Left lung (tissue), 10 donors: ENCODE results near the gene GFER. TPM values are rescaled to one million over a fixed set of nuclear protein-coding genes. Genes with fewer than 3 reads are reported as not detected.
"Not testable (repeated sequence)": the region's sequence is repeated elsewhere in the genome, so short reads cannot be mapped to it uniquely, and the experiment has no call there.

Experiments used
- ATAC-seq: fragments of 200-7000 bp; cut with Tn5 transposase; one replicate; pipeline ENCODE4 v1.9.1; 2020; ENCODE audit warnings: moderate library complexity
- DNase-seq, 4 donors: peaks; one replicate each; pipeline ENCODE4 v3.0.0-alpha.2; 2013 to 2020
- H3K27ac ChIP-seq, 2 donors: fragments of 200-600 bp; sonication (generic) in 1 of 2; one replicate each; pipeline versions ENCODE4 v1.5.0 to v1.8.0; 2020 to 2021
- H3K27me3 ChIP-seq, 2 donors: fragments of 200-600 bp; sonication (generic) in 1 of 2; one replicate each; pipeline versions ENCODE4 v1.5.0 to v1.8.0; 2020 to 2021
- H3K36me3 ChIP-seq, 2 donors: fragments of 200-600 bp; sonication (generic) in 1 of 2; one replicate each; pipeline versions ENCODE4 v1.5.0 to v1.8.0; 2020 to 2021
- H3K4me1 ChIP-seq, 2 donors: fragments of 200-600 bp; one replicate each; pipeline ENCODE4 v1.8.0; 2021
- H3K4me3 ChIP-seq, 2 donors: fragments of 200-600 bp; sonication (generic) in 1 of 2; one replicate each; pipeline versions ENCODE4 v1.5.0 to v1.8.0; 2020 to 2021; ENCODE audit warnings: mild to moderate bottlenecking in 1 of 2
- H3K9me3 ChIP-seq, 2 donors: fragments of 200-600 bp; sonication (generic) in 1 of 2; one replicate each; pipeline versions ENCODE4 v1.5.0 to v1.8.0; 2020 to 2021
- CTCF ChIP-seq, 2 donors: fragments of 200-600 bp; sonication (generic) in 1 of 2; IDR thresholded peaks; one replicate each; pipeline versions ENCODE4 v1.5.0 to v1.8.0; 2021; ENCODE audit warnings: antibody characterized with exemption in 2 of 2
- intact Hi-C, 2 donors: fragments of 100-400 bp; cut with DNase I; formaldehyde crosslinking; loops; one replicate each; pipeline versions ENCODE4 v1.11.2 to v1.14.2; 2022
- polyA plus RNA-seq, 6 donors: library from polyadenylated mRNA; unstranded; fragments of 120-200 nt; gene quantifications; one replicate each; pipeline ENCODE4 v1.2.1, GENCODE V29; 2013; ENCODE audit not compliant: insufficient read length in 6 of 6
- total RNA-seq, 2 donors: library from RNA; stranded (reverse); fragmentation: NEBNext Ultra II Directional; extraction: Animal tissue kit (Norgen Biotek cat#: 25700); gene quantifications; one replicate each; pipeline ENCODE4 v1.2.1, GENCODE V29; 2021
- donor health status: DM: no; HTN: yes; CAD: no.
- donor health status: DM: no; HTN: no; CAD: no.

GFER gene
- total and polyA plus RNA-seq, 8 donors: 15.7 to 26.1 (median 20.0) TPM

GRCh38 chr16:2009164-2009711 lies 25.2 kb downstream of the GFER start:
- intact Hi-C loops: no loop called here
- Histone ChIP-seq H3K27me3 (no peaks in the 10 kb centered on the region), H3K4me1 (peaks cover 35 to 58% of the 10 kb centered on the region in 2 donors), H3K9me3 (no peaks in the 10 kb centered on the region), H3K27ac (peak overlapping the region; percentile 57 to 93), H3K36me3 (no peaks in the 10 kb centered on the region), H3K4me3 (peak overlapping the region; percentile 68 to 98)
- no peak for TF ChIP-seq CTCF (IDR thresholded peaks at IDR 0.05)
- ATAC-seq: peak; percentile 1
- DNase-seq: peak in 1 of 4 donors; percentile 88

GRCh38 chr16:2009791-2010510 lies 26.0 kb downstream of the GFER start, which contains the start of gene ZNF598:
Gene ZNF598, minus strand, starts transcription at chr16:2009821.
- no peak for TF ChIP-seq CTCF (IDR thresholded peaks at IDR 0.05)
- Histone ChIP-seq H3K27me3 (no peaks in the 10 kb centered on the region), H3K4me1 (peaks cover 33 to 51% of the 10 kb centered on the region in 2 donors), H3K9me3 (no peaks in the 10 kb centered on the region), H3K4me3 (peak within 1 kb of the TSS; percentile 68 to 98), H3K27ac (peak within 1 kb of the TSS; percentile 83 to 93), H3K36me3 (no peaks in the 10 kb centered on the region)
- DNase-seq (peak; percentile 84 to 95 (median 88)), ATAC-seq (peak; percentile 97)
- intact Hi-C loops: no loop called here

- intact Hi-C loops, ATAC-seq, H3K4me3 ChIP-seq, H3K27me3 ChIP-seq, H3K9me3 ChIP-seq, H3K36me3 ChIP-seq, H3K27ac ChIP-seq, DNase-seq: not testable (repeated sequence)
- peaks cover 26 to 34% of the 10 kb centered on the region in 2 donors for H3K4me1 ChIP-seq
Observed at GRCh38 chr16:2011726-2012125, 27.7 kb downstream of the GFER start.

- no peak for ATAC-seq
- H3K9me3 ChIP-seq: no peaks in the 10 kb centered on the region
- peaks cover 0 to 17% of the 10 kb centered on the region in 2 donors for H3K27me3 ChIP-seq
- H3K4me3 ChIP-seq: no peak overlapping the region
- DNase-seq: peak in 1 of 4 donors; percentile 64
- no peaks in the 10 kb centered on the region for H3K36me3 ChIP-seq
- intact Hi-C loops: no loop called here
- no peak for TF ChIP-seq CTCF (IDR thresholded peaks at IDR 0.05)
- no peak overlapping the region for H3K27ac ChIP-seq
- H3K4me1 ChIP-seq: peaks cover 12 to 16% of the 10 kb centered on the region in 2 donors
Observed at GRCh38 chr16:2013527-2013926, 29.5 kb downstream of the GFER start.

GRCh38 chr16:2015117-2015946 lies 31.3 kb downstream of the GFER start:
- no peaks in the 10 kb centered on the region for H3K36me3 ChIP-seq
- no peak overlapping the region for H3K4me3 ChIP-seq
- DNase-seq (no peak), ATAC-seq (peak; percentile 55)
- peaks cover 13 to 35% of the 10 kb centered on the region in 2 donors for H3K27me3 ChIP-seq
- TF ChIP-seq CTCF (IDR thresholded peaks at IDR 0.05): no peak
- no peaks in the 10 kb centered on the region for H3K9me3 ChIP-seq
- peaks cover 10 to 14% of the 10 kb centered on the region in 2 donors for H3K4me1 ChIP-seq
- intact Hi-C loops: no loop called here
- no peak overlapping the region for H3K27ac ChIP-seq
